Caco-2 (cell line): Measurements from ENCODE around the gene PHETA1. TPM values are rescaled to one million over a fixed set of nuclear protein-coding genes. Genes with fewer than 3 reads are reported as not detected.

ENCODE experiments used
- BruUV-seq: library from RNA; stranded (reverse); fragments of 400-500 nt; replicated peaks from 2 replicates; lab custom pipeline; 2021; lab: Mats Ljungman, UMichigan
- CTCF ChIA-PET: fragments of 300-600 bp; sonication (Branson Sonifier 250); formaldehyde crosslinking; loops from one replicate; lab custom pipeline; 2022; ENCODE audit warnings: antibody characterized with exemption; lab: Charles Lee
- POLR2A ChIA-PET: fragments of 300-600 bp; sonication (Branson Sonifier 250); formaldehyde crosslinking; loops from one replicate; lab custom pipeline; 2022; ENCODE audit warnings: antibody characterized with exemption; lab: Charles Lee
- DNase-seq, 2 experiments: peaks; one replicate each; pipeline versions ENCODE4 v3.0.0 to v3.0.0-alpha.2; 2020 to 2022
- H3K27me3 ChIP-seq: replicated peaks from 2 replicates; pipeline ENCODE4 v1.6.0; 2011; ENCODE audit warnings: low read length; ENCODE audit not compliant: control insufficient read depth, insufficient read depth
- H3K36me3 ChIP-seq: 2 replicates; pipeline ENCODE4 v1.5.1; 2011; ENCODE audit warnings: low read length; ENCODE audit not compliant: control insufficient read depth, insufficient read depth
- H3K4me1 ChIP-seq: fragments of 250-450 bp; sonication (Bioruptor Pico); 2 replicates; pipeline ENCODE4 v1.5.1; 2020; ENCODE audit warnings: mild to moderate bottlenecking
- H3K4me3 ChIP-seq: 2 replicates; pipeline ENCODE4 v1.5.1; 2011; ENCODE audit warnings: low read depth, mild to moderate bottlenecking, control low read depth, low read length
- H3K9me3 ChIP-seq: fragments of 250-450 bp; sonication (Bioruptor Pico); 2 replicates; pipeline ENCODE4 v1.5.1; 2020; ENCODE audit warnings: mild to moderate bottlenecking, moderate library complexity
- H3K27ac Mint-ChIP-seq: one replicate; pipeline ENCODE4 v1.8.0; 2022; ENCODE audit warnings: mixed read lengths; ENCODE audit not compliant: unreplicated experiment
- H3K27me3 Mint-ChIP-seq: one replicate; pipeline ENCODE4 v1.8.0; 2022; ENCODE audit warnings: mixed read lengths; ENCODE audit not compliant: insufficient read depth, unreplicated experiment
- H3K36me3 Mint-ChIP-seq: one replicate; pipeline ENCODE4 v1.8.0; 2022; ENCODE audit warnings: mild to moderate bottlenecking, mixed read lengths; ENCODE audit not compliant: insufficient read depth, unreplicated experiment
- H3K4me1 Mint-ChIP-seq: one replicate; pipeline ENCODE4 v1.8.0; 2022; ENCODE audit warnings: low read depth, mixed read lengths; ENCODE audit not compliant: unreplicated experiment
- H3K4me3 Mint-ChIP-seq: one replicate; pipeline ENCODE4 v1.8.0; 2022; ENCODE audit warnings: mild to moderate bottlenecking, moderate library complexity, mixed read lengths; ENCODE audit not compliant: unreplicated experiment
- H3K9me3 Mint-ChIP-seq: one replicate; pipeline ENCODE4 v1.8.0; 2022; ENCODE audit warnings: mixed read lengths; ENCODE audit not compliant: unreplicated experiment
- CTCF ChIP-seq, 2 experiments: fragments of 200-600 bp in 1 of 2; IDR thresholded peaks; 1 replicate in 1 of 2; 2 replicates in 1 of 2; pipeline versions ENCODE4 v1.5.1 to v1.8.0; 2011 to 2022; ENCODE audit warnings: antibody characterized with exemption in 1 of 2, control low read depth in 1 of 2, inconsistent platforms in 1 of 2, low read depth in 1 of 2, low read length in 1 of 2, mild to moderate bottlenecking in 1 of 2, moderate library complexity in 1 of 2; ENCODE audit not compliant: insufficient read depth in 1 of 2, severe bottlenecking in 1 of 2, unreplicated experiment in 1 of 2
- intact Hi-C: fragments of 100-400 bp; cut with micrococcal nuclease; formaldehyde crosslinking; loops from one replicate; pipeline ENCODE4 v1.10.0; 2022; ENCODE audit not compliant: unreplicated experiment
- total RNA-seq: library from RNA; stranded (reverse); gene quantifications from 2 replicates; pipeline ENCODE4 v1.2.3, GENCODE V29; 2022

The PHETA1 gene
- total RNA-seq, 1 experiment from 2014 or later, result 14.9 TPM

GRCh38 chr12:111394480-111394879, 25.6 kb upstream of the PHETA1 start:
- Mint-ChIP-seq H3K4me3 (no peak overlapping the region), H3K4me1 (no peaks in the 10 kb centered on the region), H3K9me3 (no peaks in the 10 kb centered on the region), H3K27ac (no peak overlapping the region), H3K27me3 (no peaks in the 10 kb centered on the region), H3K36me3 (no peaks in the 10 kb centered on the region)
- DNase-seq, result no peak
- no TSS peak for BruUV-seq
- CTCF ChIA-PET, result no interaction called here
- H3K36me3 ChIP-seq, result no peaks in the 10 kb centered on the region
- no peak for TF ChIP-seq CTCF (IDR thresholded peaks at IDR 0.05; ENCODE audit: insufficient read depth in 1 of 2, low read depth in 1 of 2, low read length in 1 of 2, severe bottlenecking in 1 of 2, unreplicated experiment in 1 of 2)
- no peaks in the 10 kb centered on the region for H3K27me3 ChIP-seq
- no peaks in the 10 kb centered on the region for H3K9me3 ChIP-seq
- H3K4me1 ChIP-seq, result no peaks in the 10 kb centered on the region
- intact Hi-C loops, result no loop called here
- H3K4me3 ChIP-seq, result no peak overlapping the region
- POLR2A ChIA-PET, result no interaction called here

GRCh38 chr12:111393700-111394300, 24.9 kb upstream of the PHETA1 start:
- H3K9me3 ChIP-seq, result no peaks in the 10 kb centered on the region
- no peaks in the 10 kb centered on the region for H3K36me3 Mint-ChIP-seq
- no peak overlapping the region for H3K4me3 ChIP-seq
- H3K4me3 Mint-ChIP-seq, result no peak overlapping the region
- CTCF ChIA-PET, result no interaction called here
- POLR2A ChIA-PET, result no interaction called here
- H3K4me1 ChIP-seq, result no peaks in the 10 kb centered on the region
- intact Hi-C loops, result no loop called here
- no peak overlapping the region for H3K27ac Mint-ChIP-seq
- H3K4me1 Mint-ChIP-seq, result no peaks in the 10 kb centered on the region
- no peaks in the 10 kb centered on the region for H3K36me3 ChIP-seq
- no peaks in the 10 kb centered on the region for H3K27me3 ChIP-seq
- no TSS peak for BruUV-seq
- H3K27me3 Mint-ChIP-seq, result peaks cover 4% of the 10 kb centered on the region
- DNase-seq, result no peak
- no peaks in the 10 kb centered on the region for H3K9me3 Mint-ChIP-seq
- TF ChIP-seq CTCF (IDR thresholded peaks at IDR 0.05; ENCODE audit: insufficient read depth in 1 of 2, low read depth in 1 of 2, low read length in 1 of 2, severe bottlenecking in 1 of 2, unreplicated experiment in 1 of 2), result no peak

GRCh38 chr12:111390910-111391309, 22.0 kb upstream of the PHETA1 start:
- intact Hi-C loops, result no loop called here
- ChIA-PET CTCF (no interaction called here), POLR2A (no interaction called here)
- Histone ChIP-seq H3K36me3 (no peaks in the 10 kb centered on the region), H3K9me3 (no peaks in the 10 kb centered on the region), H3K4me3 (no peak overlapping the region), H3K4me1 (no peaks in the 10 kb centered on the region), H3K27me3 (no peaks in the 10 kb centered on the region)
- no peaks in the 10 kb centered on the region for H3K4me1 Mint-ChIP-seq
- no peak overlapping the region for H3K4me3 Mint-ChIP-seq
- TF ChIP-seq CTCF (IDR thresholded peaks at IDR 0.05; ENCODE audit: insufficient read depth in 1 of 2, low read depth in 1 of 2, low read length in 1 of 2, severe bottlenecking in 1 of 2, unreplicated experiment in 1 of 2), result no peak
- DNase-seq, result no peak
- H3K27ac Mint-ChIP-seq, result no peak overlapping the region
- H3K36me3 Mint-ChIP-seq, result peaks cover 6% of the 10 kb centered on the region
- no TSS peak for BruUV-seq
- H3K27me3 Mint-ChIP-seq, result peaks cover 4% of the 10 kb centered on the region
- H3K9me3 Mint-ChIP-seq, result no peaks in the 10 kb centered on the region
